ENCODE data around the gene CFAP300. TPM values are rescaled to one million over a fixed set of nuclear protein-coding genes. Genes with fewer than 3 reads are reported as not detected.

The CFAP300 gene
- total and polyA plus RNA-seq, 4 donors: 11.0 to 21.3 (median 14.3) TPM

GRCh38 chr11:102081313-102081712 is 34.1 kb downstream of the CFAP300 start:
- Histone ChIP-seq H3K27ac (ENCODE audit: low read depth in 1 of 2, low read length in 1 of 2) (no peak overlapping the region), H3K4me1 (ENCODE audit: control insufficient read depth in 5 of 5, insufficient read depth in 5 of 5, low read length in 5 of 5) (peaks cover 0 to 2% (median 0%) of the 10 kb centered on the region in 5 donors), H3K36me3 (ENCODE audit: control insufficient read depth in 4 of 4, insufficient read depth in 4 of 4, low read length in 4 of 4) (peaks cover 0 to 2% (median 0%) of the 10 kb centered on the region in 4 donors), H3K27me3 (ENCODE audit: control insufficient read depth in 3 of 3, insufficient read depth in 3 of 3, low read length in 2 of 3) (no peaks in the 10 kb centered on the region), H3K9ac (ENCODE audit: insufficient read depth in 1 of 2, low read length in 2 of 2) (no peak overlapping the region), H3K4me3 (no peak overlapping the region), H3K9me3 (ENCODE audit: control insufficient read depth in 4 of 4, insufficient read depth in 3 of 4, low read length in 3 of 4) (no peaks in the 10 kb centered on the region)
- 95% methylated on average over 7 of the region's 7 CpGs for WGBS, 2 donors
- TF ChIP-seq CTCF (IDR thresholded peaks at IDR 0.05; ENCODE audit: control extremely low read depth, extremely low read depth): no peak
- DNase-seq: no peak
- no peak for ATAC-seq (ENCODE audit: insufficient read depth, low FRiP score)

DNA sequence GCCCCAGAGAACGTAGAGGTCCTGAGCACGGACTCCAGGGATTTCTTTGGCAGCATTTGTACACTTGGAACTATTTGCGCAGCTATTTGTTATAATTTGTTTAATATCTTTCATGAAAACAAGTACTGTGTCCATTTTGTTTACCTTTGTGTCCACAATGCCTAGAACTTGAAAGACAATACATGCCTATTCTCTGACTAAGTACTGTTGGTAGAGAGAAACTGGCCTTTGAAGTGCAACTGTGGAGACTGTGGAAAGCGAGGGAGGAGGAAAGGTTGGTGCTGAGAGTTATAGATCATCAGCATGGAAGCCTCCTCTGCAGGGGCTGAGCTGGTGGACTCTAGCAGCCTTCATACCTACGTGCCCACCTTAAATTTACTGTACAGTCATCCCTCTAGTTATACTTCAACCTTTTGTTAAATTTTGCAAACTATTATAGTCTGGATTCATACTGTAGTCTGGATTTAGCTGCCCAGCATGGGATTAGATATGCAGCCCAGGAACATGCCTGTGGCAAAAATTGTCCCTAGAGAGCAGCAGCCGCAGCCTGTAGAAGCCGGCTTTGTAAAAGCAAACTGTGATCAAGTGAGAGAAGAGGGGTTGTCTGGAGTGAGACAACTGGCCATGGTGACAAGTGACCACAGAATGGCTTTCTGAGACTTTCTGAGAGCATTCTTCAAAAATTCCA is 38.8 kb downstream of the CFAP300 start:
- Histone ChIP-seq H3K4me1 (ENCODE audit: control insufficient read depth in 5 of 5, insufficient read depth in 5 of 5, low read length in 5 of 5) (peaks cover 0 to 2% (median 0%) of the 10 kb centered on the region in 5 donors), H3K9ac (ENCODE audit: insufficient read depth in 1 of 2, low read length in 2 of 2) (no peak overlapping the region), H3K4me3 (no peak overlapping the region), H3K9me3 (ENCODE audit: control insufficient read depth in 4 of 4, insufficient read depth in 3 of 4, low read length in 3 of 4) (no peaks in the 10 kb centered on the region), H3K27ac (ENCODE audit: low read depth in 1 of 2, low read length in 1 of 2) (no peak overlapping the region), H3K27me3 (ENCODE audit: control insufficient read depth in 3 of 3, insufficient read depth in 3 of 3, low read length in 2 of 3) (no peaks in the 10 kb centered on the region), H3K36me3 (ENCODE audit: control insufficient read depth in 4 of 4, insufficient read depth in 4 of 4, low read length in 4 of 4) (no peaks in the 10 kb centered on the region)
- 85 to 88% methylated on average over 7 of the region's 7 CpGs for WGBS, 2 donors
- ATAC-seq (ENCODE audit: insufficient read depth, low FRiP score) (no peak), DNase-seq (no peak)
- TF ChIP-seq CTCF (IDR thresholded peaks at IDR 0.05; ENCODE audit: control extremely low read depth, extremely low read depth): no peak

DNA sequence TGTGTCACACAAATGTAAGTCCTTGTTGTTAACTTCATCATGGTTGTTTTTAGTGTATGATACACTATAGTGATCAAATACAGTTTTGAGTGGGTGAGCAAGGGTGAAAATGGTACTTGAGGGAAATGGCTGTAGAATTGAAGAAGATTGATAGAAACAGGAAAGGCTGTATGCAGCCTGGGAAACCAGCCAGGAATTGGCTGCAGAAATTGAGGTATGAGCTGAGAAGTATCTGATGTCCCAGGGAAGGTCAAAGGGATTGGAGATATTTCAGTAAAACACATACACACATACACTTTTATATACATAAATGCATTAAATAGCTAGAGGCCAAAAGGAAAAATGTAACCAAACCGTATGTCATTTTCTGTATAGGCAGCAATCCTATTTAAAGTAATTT is 49.9 kb downstream of the CFAP300 start:
- ATAC-seq (ENCODE audit: insufficient read depth, low FRiP score): no peak
- H3K9me3 ChIP-seq (ENCODE audit: control insufficient read depth in 4 of 4, insufficient read depth in 3 of 4, low read length in 3 of 4): no peaks in the 10 kb centered on the region
- H3K27ac ChIP-seq (ENCODE audit: low read depth in 1 of 2, low read length in 1 of 2): no peak overlapping the region
- TF ChIP-seq CTCF (IDR thresholded peaks at IDR 0.05; ENCODE audit: control extremely low read depth, extremely low read depth): no peak
- no peaks in the 10 kb centered on the region for H3K27me3 ChIP-seq (ENCODE audit: control insufficient read depth in 3 of 3, insufficient read depth in 3 of 3, low read length in 2 of 3)
- peaks cover 0 to 4% (median 0%) of the 10 kb centered on the region in 5 donors for H3K4me1 ChIP-seq (ENCODE audit: control insufficient read depth in 5 of 5, insufficient read depth in 5 of 5, low read length in 5 of 5)
- H3K36me3 ChIP-seq (ENCODE audit: control insufficient read depth in 4 of 4, insufficient read depth in 4 of 4, low read length in 4 of 4): no peaks in the 10 kb centered on the region
- no peak overlapping the region for H3K9ac ChIP-seq (ENCODE audit: insufficient read depth in 1 of 2, low read length in 2 of 2)
- H3K4me3 ChIP-seq: no peak overlapping the region
- peak; percentile 66 to 86 (median 79) for DNase-seq
- 81% methylated on average over 1 of the region's 1 CpG for WGBS, 2 donors

Data from lung (tissue), 12 donors.